A549 treated with dexamethasone at 1 μM for 4 hours (cell line): ENCODE data around the gene CORT. TPM values are rescaled to one million over a fixed set of nuclear protein-coding genes. Genes with fewer than 3 reads are reported as not detected.

Source experiments
- total RNA-seq: library from RNA; stranded (reverse); fragments of 200-300 nt; extraction: Qiagen RNA extraction; gene quantifications from 5 replicates; pipeline ENCODE4 v1.2.3, GENCODE V29; 2022

CORT gene, protein sequence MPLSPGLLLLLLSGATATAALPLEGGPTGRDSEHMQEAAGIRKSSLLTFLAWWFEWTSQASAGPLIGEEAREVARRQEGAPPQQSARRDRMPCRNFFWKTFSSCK
- total RNA-seq = 0.08 to 0.30 TPM (median 0.24 TPM) in 5 replicates

DNA sequence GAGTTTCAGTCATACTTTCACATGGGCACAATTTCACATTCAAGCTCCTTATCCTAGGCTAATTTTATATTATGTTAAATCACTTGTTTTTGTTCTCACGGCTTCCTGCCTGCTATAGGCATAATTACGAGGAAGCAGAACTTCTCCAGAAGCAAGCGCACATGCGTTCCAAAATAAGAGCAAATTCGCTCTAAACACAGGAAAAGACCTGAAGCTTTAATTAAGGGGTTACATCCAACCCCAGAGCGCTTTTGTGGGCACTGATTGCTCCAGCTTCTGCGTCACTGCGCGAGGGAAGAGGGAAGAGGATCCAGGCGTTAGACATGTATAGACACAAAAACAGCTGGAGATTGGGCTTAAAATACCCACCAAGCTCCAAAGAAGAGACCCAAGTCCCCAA lies at the start of gene CORT:
Gene CORT (plus strand): TSS at position 281 of the 400 bp plus-strand sequence. CDS start 193 bp downstream, outside the sequence.

GRCh38 chr1:10430216-10431069 lies 19.4 kb upstream of the CORT start, which contains the start of gene CENPS:
Gene CENPS, plus strand, starts transcription at chr1:10430433. Its CDS starts 85 bp downstream, at chr1:10430518.

GRCh38 chr1:10472220-10473144 lies 22.7 kb downstream of the CORT start, which contains the start of gene DFFA:
Gene DFFA, minus strand, starts transcription at chr1:10472529. Its CDS starts 71 bp downstream, at chr1:10472458.

GRCh38 chr1:10474613-10475507 lies 25.0 kb downstream of the CORT start, which contains the start of gene PEX14:
Gene PEX14, plus strand, starts transcription at chr1:10474950. Its CDS starts 17 bp downstream, at chr1:10474967.

Other genes with a start within 250 kb of the CORT start
- 10.5 to 17.5 TPM (median 15.7 TPM) in 5 replicates for gene KIF1B, start 239.5 kb upstream of the CORT start, total RNA-seq
- 1,156 to 1,308 TPM (median 1,218 TPM) in 5 replicates for gene PGD, start 51.0 kb upstream of the CORT start, total RNA-seq
- gene CENPS, start 19.6 kb upstream of the CORT start, total RNA-seq = 25.4 to 30.7 TPM (median 26.8 TPM) in 5 replicates
- 17.3 to 28.0 TPM (median 25.7 TPM) in 5 replicates for gene DFFA, start 22.5 kb downstream of the CORT start, total RNA-seq
- 11.7 to 17.2 TPM (median 15.8 TPM) in 5 replicates for gene PEX14, start 24.9 kb downstream of the CORT start, total RNA-seq